NCI-H2171 (cell line): ENCODE data around the gene TNRC18.
"Not testable (repeated sequence)": the region's sequence is repeated elsewhere in the genome, so short reads cannot be mapped to it uniquely, and the experiment has no call there.

ENCODE experiments used
- DNase-seq: peaks from one replicate; lab custom pipeline; 2025; lab: John Stamatoyannopoulos, UW

TNRC18 gene

GRCh38 chr7:5423306-5423975, at the start of gene TNRC18:
TNRC18 (minus strand) TSS chr7:5423834; CDS start chr7:5421246, 2,588 bp downstream.
- DNase-seq: no peak

- DNase-seq: no peak
Measured at GRCh38 chr7:5472432-5473315, 49.0 kb upstream of the TNRC18 start.

- DNase-seq: not testable (repeated sequence)
Measured at GRCh38 chr7:5471623-5472022, 48.0 kb upstream of the TNRC18 start.

GRCh38 chr7:5470816-5471215, 47.2 kb upstream of the TNRC18 start:
- no peak for DNase-seq

GRCh38 chr7:5470167-5470532, 46.5 kb upstream of the TNRC18 start:
- DNase-seq: no peak

GRCh38 chr7:5469375-5470166, 45.9 kb upstream of the TNRC18 start:
- no peak for DNase-seq

GRCh38 chr7:5467645-5468044, 44.0 kb upstream of the TNRC18 start:
- no peak for DNase-seq

- no peak for DNase-seq
Measured at GRCh38 chr7:5466551-5466950, 42.9 kb upstream of the TNRC18 start.

GRCh38 chr7:5463031-5463430, 39.4 kb upstream of the TNRC18 start:
- DNase-seq: no peak

- DNase-seq: no peak
Measured at GRCh38 chr7:5462216-5462615, 38.6 kb upstream of the TNRC18 start.

- no peak for DNase-seq
Measured at GRCh38 chr7:5458921-5459480, 35.4 kb upstream of the TNRC18 start.

GRCh38 chr7:5457245-5457735, 33.7 kb upstream of the TNRC18 start:
- no peak for DNase-seq

GRCh38 chr7:5456409-5456808, 32.8 kb upstream of the TNRC18 start:
- DNase-seq: no peak

GRCh38 chr7:5455581-5456219, 32.1 kb upstream of the TNRC18 start:
- DNase-seq: no peak

GRCh38 chr7:5455175-5455574, 31.5 kb upstream of the TNRC18 start:
- no peak for DNase-seq

- no peak for DNase-seq
Measured at GRCh38 chr7:5454485-5454884, 30.9 kb upstream of the TNRC18 start.

- no peak for DNase-seq
Measured at GRCh38 chr7:5453566-5454075, 30.0 kb upstream of the TNRC18 start.

- DNase-seq: no peak
Measured at GRCh38 chr7:5452937-5453540, 29.4 kb upstream of the TNRC18 start.

GRCh38 chr7:5452470-5452899, 28.9 kb upstream of the TNRC18 start:
- no peak for DNase-seq

GRCh38 chr7:5451391-5451790, 27.8 kb upstream of the TNRC18 start:
- DNase-seq: no peak
